SK-N-MC (cell line): ENCODE results near the gene CELA2B.
"Not testable (repeated sequence)": the region's sequence is repeated elsewhere in the genome, so short reads cannot be mapped to it uniquely, and the experiment has no call there.

ENCODE experiments used
- DNase-seq: peaks from one replicate; pipeline ENCODE4 v3.0.0-alpha.2; 2011; ENCODE audit warnings: low read depth, low spot score
- H3K27ac ChIP-seq: fragments of 200-600 bp; sonication (generic); 2 replicates; pipeline ENCODE4 v1.5.1; 2016; ENCODE audit warnings: mixed run types
- H3K36me3 ChIP-seq: fragments of 200-600 bp; sonication (generic); 2 replicates; pipeline ENCODE4 v1.6.1; 2017; ENCODE audit warnings: antibody characterized with exemption, low read length, mixed read lengths; ENCODE audit not compliant: insufficient read depth
- H3K4me3 ChIP-seq: fragments of 200-600 bp; sonication (generic); 2 replicates; pipeline ENCODE4 v1.5.1; 2016
- H3K9ac ChIP-seq: fragments of 200-600 bp; sonication (generic); 2 replicates; pipeline ENCODE4 v1.8.0; 2017; ENCODE audit warnings: mixed run types, mixed read lengths; ENCODE audit not compliant: insufficient read length
- H3K9me3 ChIP-seq: fragments of 200-600 bp; sonication (generic); 2 replicates; pipeline ENCODE4 v1.6.1; 2017; ENCODE audit warnings: low read depth, mild to moderate bottlenecking, antibody characterized with exemption, low read length, moderate library complexity, mixed read lengths
- EZH2 ChIP-seq: fragments of 200-600 bp; sonication (generic); IDR thresholded peaks from one replicate; pipeline ENCODE4 v1.6.1; 2017; ENCODE audit warnings: antibody characterized with exemption
- FOXP2 ChIP-seq: optimal IDR thresholded peaks from 2 replicates; pipeline ENCODE3; 2011; ENCODE audit warnings: mild to moderate bottlenecking, moderate library complexity; ENCODE audit not compliant: insufficient read depth; ENCODE audit errors: extremely low read length, control extremely low read depth
- POLR2AphosphoS5 ChIP-seq: IDR thresholded peaks from 2 replicates; pipeline ENCODE4 v1.6.1; 2012; ENCODE audit warnings: mild to moderate bottlenecking, low read depth, low read length, borderline replicate concordance

The CELA2B gene

DNA sequence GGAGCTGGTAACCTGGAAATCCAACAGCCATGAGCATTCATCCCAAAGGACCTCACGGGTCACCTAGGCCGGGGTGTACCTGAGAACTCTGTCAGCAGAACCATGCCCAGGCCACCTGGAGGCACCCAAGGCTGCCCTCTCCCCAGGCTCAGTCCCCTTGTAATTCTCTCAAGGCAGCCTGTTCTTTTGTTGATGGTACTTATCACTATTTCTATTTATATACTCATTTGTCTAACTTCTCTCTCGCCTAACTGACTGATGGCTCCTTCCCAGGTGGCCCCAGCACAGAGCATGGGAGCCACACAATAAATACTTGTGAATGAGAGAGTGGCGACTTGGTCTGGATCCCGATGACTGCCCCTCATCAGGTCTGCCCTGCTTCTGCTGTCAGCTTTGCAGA is 31.4 kb downstream of the CELA2B start:
- Histone ChIP-seq H3K9ac (no peak overlapping the region), H3K36me3 (no peaks in the 10 kb centered on the region)
- TF ChIP-seq POLR2AphosphoS5 (no peak), FOXP2 (no peak), EZH2 (no peak)

DNA sequence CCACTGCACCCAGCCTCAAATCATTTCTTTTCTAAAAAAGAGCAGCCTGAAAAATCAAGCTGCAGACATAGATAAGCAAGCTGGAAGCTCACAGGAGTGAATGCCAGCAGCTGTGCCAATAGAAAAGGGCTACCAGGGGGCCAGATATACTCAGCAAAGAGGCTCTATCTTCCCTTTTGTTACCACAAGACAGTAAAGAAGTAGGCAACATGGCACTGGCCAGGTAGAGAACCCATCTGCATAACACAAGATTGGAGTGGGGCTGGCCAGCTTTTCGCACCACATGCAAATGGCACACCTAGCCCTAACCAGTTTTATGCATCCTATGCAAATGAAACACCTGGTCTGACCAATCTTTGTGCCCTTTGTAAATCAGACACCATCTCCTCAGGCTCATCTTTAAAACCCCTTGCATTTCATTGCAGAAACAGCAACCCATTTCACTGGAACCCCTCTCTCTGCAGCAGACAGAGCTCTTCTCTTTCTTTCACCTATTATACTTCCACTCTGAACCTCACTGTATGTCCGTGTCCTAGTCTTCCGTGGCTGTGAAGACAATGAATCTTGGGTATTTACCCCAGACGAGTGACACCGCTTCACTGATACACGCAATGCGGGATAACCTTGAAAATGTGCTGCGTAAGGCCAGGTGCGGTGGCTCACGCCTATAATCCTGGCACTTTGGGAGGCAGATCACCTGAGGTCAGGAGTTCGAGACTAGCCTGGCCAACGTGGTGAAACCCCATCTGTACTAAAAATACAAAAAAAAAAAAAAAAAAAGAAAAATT is 33.0 kb downstream of the CELA2B start:
- Histone ChIP-seq H3K9me3 (no peaks in the 10 kb centered on the region), H3K4me3 (no peak overlapping the region), H3K27ac (no peak overlapping the region), H3K9ac (no peak overlapping the region), H3K36me3 (no peaks in the 10 kb centered on the region)
- no peak for TF ChIP-seq POLR2AphosphoS5
- no peak for TF ChIP-seq FOXP2
- TF ChIP-seq EZH2: no peak
- DNase-seq: no peak

More for the DNA sequence above, 31.4 kb downstream of the CELA2B start:
- Histone ChIP-seq H3K9me3 (no peaks in the 10 kb centered on the region), H3K4me3 (no peak overlapping the region), H3K27ac (no peak overlapping the region)
- no peak for DNase-seq

DNA sequence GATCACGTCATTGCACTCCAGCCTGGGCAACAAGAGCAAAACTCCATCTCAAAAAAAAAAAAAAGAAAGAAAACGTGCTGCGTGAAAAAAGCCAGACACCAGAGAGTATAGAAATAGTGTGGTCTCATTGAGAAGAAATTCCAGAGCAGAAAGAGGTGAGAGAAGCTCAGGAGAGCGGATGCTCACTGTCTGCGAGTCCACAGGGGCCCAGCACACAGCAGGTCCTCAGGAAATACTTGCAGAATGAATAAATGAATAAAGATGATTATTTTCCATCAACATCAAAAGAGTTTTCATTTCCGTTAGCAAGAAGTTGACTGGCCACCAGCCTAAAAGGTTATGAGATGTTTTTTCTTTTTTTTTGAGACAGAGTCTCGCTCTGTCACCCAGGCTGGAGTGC is 33.7 kb downstream of the CELA2B start:
- no peak overlapping the region for H3K9ac ChIP-seq
- TF ChIP-seq POLR2AphosphoS5: no peak
- DNase-seq: no peak
- no peaks in the 10 kb centered on the region for H3K36me3 ChIP-seq
- H3K9me3 ChIP-seq: no peaks in the 10 kb centered on the region
- H3K27ac ChIP-seq: no peak overlapping the region
- H3K4me3 ChIP-seq: no peak overlapping the region

DNA sequence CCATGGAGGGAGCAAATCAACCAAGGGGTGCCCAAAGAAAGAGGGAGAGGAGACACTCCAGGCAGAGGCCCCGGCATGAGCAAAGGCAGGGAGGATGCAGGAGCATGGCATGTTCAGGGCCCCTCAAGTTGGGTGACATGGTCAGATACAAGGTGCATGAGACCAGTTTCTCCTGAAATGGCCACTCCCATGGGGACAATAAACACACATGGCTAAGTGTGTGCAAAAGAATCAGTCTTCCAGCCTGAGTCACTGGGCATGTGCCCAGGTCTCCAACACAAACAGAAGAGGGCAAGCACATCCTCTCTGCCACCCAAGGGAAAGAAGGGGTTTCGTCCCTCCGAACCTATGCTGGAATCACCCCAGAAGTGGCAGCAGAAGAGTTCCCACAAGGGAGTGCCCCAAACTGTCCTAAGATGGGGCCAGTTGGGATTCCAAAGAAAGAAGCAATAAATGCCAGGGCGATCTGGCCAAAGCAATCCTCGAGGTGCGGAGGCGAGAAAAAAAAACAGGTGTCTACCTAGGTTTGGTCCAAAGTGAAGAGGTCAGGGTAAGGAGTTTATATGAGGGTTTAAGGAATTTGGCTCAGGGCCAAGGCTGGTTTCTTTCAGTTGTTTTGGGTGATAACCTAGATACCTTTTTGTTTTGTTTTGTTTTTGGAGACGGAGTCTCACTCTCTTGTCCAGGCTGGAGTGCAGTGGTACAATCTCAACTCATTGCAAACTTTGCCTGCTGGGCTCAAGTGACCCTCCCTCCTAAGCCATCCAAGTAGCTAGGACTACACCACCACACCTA is 34.9 kb downstream of the CELA2B start:
- Histone ChIP-seq H3K4me3 (no peak overlapping the region), H3K9me3 (no peaks in the 10 kb centered on the region), H3K36me3 (no peaks in the 10 kb centered on the region), H3K27ac (no peak overlapping the region), H3K9ac (no peak overlapping the region)
- no peak for DNase-seq
- TF ChIP-seq FOXP2 (no peak), POLR2AphosphoS5 (no peak), EZH2 (no peak)

DNA sequence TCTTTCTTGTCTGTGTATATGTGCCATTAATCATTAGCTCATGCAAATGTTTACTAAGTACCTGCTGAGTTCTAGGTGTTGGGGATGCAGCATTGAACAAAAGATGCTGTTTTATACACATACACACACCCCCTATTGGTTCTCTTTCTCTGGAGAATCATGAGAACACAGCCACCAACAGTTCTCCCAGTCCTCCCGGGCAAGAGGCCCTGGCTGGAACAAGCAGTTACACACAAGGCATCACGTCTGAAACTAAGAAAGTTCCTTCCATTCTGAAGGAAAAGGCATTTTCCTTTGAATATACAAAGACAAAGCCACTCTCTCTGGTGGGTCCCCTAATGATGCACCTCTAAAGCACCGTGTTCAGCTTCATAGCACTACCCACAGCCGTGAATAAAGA is 37.3 kb downstream of the CELA2B start:
- no peak for DNase-seq
- no peaks in the 10 kb centered on the region for H3K36me3 ChIP-seq
- no peak overlapping the region for H3K4me3 ChIP-seq
- no peaks in the 10 kb centered on the region for H3K9me3 ChIP-seq
- no peak overlapping the region for H3K27ac ChIP-seq
- TF ChIP-seq FOXP2: no peak
- no peak for TF ChIP-seq EZH2
- TF ChIP-seq POLR2AphosphoS5: no peak
- H3K9ac ChIP-seq: no peak overlapping the region

DNA sequence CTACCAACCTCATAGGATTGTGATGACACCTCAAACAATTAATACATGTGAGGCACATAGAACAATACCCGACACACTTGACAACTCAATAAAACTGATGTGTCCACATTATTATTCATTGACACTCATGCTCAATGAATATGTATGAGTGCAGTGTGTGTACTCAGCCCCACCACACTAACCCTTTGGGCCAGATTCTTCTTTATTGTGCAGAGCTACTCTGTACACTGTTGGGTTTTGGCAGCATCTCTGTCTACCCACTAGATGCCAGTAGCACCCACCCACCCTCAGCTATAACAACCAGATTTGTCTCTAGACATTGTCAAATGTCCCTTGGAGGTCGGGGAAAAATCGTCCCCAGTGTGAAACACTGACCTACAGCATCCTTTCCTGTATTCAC is 38.0 kb downstream of the CELA2B start:
- no peak for DNase-seq
- TF ChIP-seq EZH2: no peak
- TF ChIP-seq POLR2AphosphoS5: no peak
- no peak for TF ChIP-seq FOXP2
- no peaks in the 10 kb centered on the region for H3K9me3 ChIP-seq
- no peak overlapping the region for H3K9ac ChIP-seq
- H3K27ac ChIP-seq: no peak overlapping the region
- H3K36me3 ChIP-seq: no peaks in the 10 kb centered on the region
- no peak overlapping the region for H3K4me3 ChIP-seq

DNA sequence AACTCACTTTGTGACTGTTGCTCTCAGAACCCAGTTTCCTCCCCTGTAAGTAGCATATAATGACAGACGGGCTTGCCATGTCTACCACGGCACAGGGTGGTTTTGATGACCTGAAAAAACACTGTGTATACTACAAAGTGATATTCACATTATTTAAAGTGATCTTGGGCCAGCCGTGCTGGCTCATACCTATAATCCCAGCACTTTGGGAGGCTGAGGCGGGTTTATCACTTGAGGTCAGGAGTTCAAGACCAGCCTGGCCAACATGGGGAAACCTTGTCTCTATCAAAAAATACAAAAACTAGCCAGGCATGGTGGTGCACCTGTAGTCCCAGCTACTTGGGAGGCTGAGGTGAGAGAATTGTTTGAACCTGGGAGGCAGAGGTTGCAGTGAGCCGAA is 38.7 kb downstream of the CELA2B start:
- H3K36me3 ChIP-seq, H3K9me3 ChIP-seq, H3K9ac ChIP-seq, H3K27ac ChIP-seq, H3K4me3 ChIP-seq, DNase-seq: not testable (repeated sequence)

DNA sequence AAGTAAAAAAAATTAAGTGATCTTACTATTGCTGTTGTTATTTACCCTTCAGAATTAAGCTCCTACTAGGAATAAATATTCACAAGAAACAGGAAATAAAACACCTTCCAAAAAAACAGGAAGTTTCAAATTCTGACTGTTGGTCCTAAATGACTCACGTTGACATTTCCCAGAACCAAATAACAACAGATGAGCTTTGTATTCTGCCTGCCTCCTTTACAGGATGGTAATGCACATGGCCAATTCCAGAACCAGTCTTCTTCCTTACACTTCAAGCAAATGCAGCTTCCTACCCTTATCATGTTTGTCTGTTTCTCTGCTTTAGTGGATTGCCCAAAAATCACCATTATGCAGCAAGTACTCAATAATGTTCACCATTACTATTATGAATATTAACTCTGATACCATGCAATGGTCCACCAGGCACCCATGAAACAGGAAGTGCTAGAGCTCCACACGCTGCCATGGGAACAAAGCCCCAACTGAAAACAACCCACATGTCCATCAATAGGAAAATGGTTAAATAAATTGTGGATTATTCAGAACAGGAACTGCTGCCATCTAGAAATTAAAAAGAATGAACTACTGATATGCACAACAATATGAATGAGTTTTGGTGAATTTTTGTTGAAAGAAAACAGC is 39.2 kb downstream of the CELA2B start:
- Histone ChIP-seq H3K9me3 (no peaks in the 10 kb centered on the region), H3K27ac (no peak overlapping the region), H3K36me3 (no peaks in the 10 kb centered on the region), H3K4me3 (no peak overlapping the region), H3K9ac (no peak overlapping the region)
- DNase-seq: no peak
- TF ChIP-seq POLR2AphosphoS5 (no peak), FOXP2 (no peak), EZH2 (no peak)
